K562 treated with DMSO at 1 percent for 4 hours (cell line): ENCODE data around the gene SAC3D1. TPM values are rescaled to one million over a fixed set of nuclear protein-coding genes. Genes with fewer than 3 reads are reported as not detected.

ENCODE experiments used
- total RNA-seq: library from RNA; unstranded; fragments of 300-600 nt; gene quantifications from 2 replicates; pipeline ENCODE4 v1.2.3, GENCODE V29; 2022; ENCODE audit not compliant: insufficient read depth

Gene SAC3D1
- 50.3 and 51.3 TPM in 2 replicates for total RNA-seq

GRCh38 chr11:65040847-65041622 lies at the start of gene SAC3D1:
TSS of gene SAC3D1 (plus strand) at chr11:65041210. CDS start at chr11:65041293, 83 bp downstream.

GRCh38 chr11:64996710-64997380 lies 44.2 kb upstream of the SAC3D1 start, which contains the start of gene BATF2:
TSS of gene BATF2 (minus strand) at chr11:64996971. CDS start at chr11:64996914, 57 bp downstream.

GRCh38 chr11:65013888-65014725 lies 26.9 kb upstream of the SAC3D1 start, which contains the start of gene ARL2:
TSS of gene ARL2 (plus strand) at chr11:65014160. CDS start at chr11:65014208, 48 bp downstream.

GRCh38 chr11:65027213-65028067 lies 13.6 kb upstream of the SAC3D1 start, which contains the start of gene SNX15:
TSS of gene SNX15 (plus strand) at chr11:65027439. CDS start at chr11:65027538, 99 bp downstream.

GRCh38 chr11:65058419-65059054 lies 17.5 kb downstream of the SAC3D1 start, which contains the start of gene NAALADL1:
TSS of gene NAALADL1 (minus strand) at chr11:65058553. CDS start at chr11:65058521, 32 bp downstream.

GRCh38 chr11:65083834-65084597 lies 43.0 kb downstream of the SAC3D1 start, which contains the start of the genes CDCA5 and ZFPL1:
TSS of gene CDCA5 (minus strand) at chr11:65084040. CDS start at chr11:65083978, 62 bp downstream.
TSS of gene ZFPL1 (plus strand) at chr11:65084222. CDS start at chr11:65084699, 477 bp downstream.

Other genes starting within 250 kb of the SAC3D1 start
- 11.2 and 18.1 TPM in 2 replicates for gene MAP4K2, start 238.0 kb upstream of the SAC3D1 start, total RNA-seq
- gene MEN1, start 230.7 kb upstream of the SAC3D1 start, total RNA-seq: 40.1 and 42.7 TPM in 2 replicates
- gene CDC42BPG, start 196.6 kb upstream of the SAC3D1 start, total RNA-seq: 5.1 and 15.3 TPM in 2 replicates
- gene EHD1, start 162.6 kb upstream of the SAC3D1 start, total RNA-seq: 46.2 and 57.9 TPM in 2 replicates
- gene ATG2A, start 124.0 kb upstream of the SAC3D1 start, total RNA-seq: 28.1 and 38.9 TPM in 2 replicates
- 8.5 and 13.9 TPM in 2 replicates for gene PPP2R5B, start 116.5 kb upstream of the SAC3D1 start, total RNA-seq
- not detected in 2 replicates for gene GPHA2, start 105.3 kb upstream of the SAC3D1 start, total RNA-seq
- not detected in 2 replicates for gene MAJIN, start 69.1 kb upstream of the SAC3D1 start, total RNA-seq
- 4.3 and 5.6 TPM in 2 replicates for gene BATF2, start 44.2 kb upstream of the SAC3D1 start, total RNA-seq
- gene ARL2, start 27.1 kb upstream of the SAC3D1 start, total RNA-seq: 166 and 168 TPM in 2 replicates
- 33.8 and 37.5 TPM in 2 replicates for gene SNX15, start 13.8 kb upstream of the SAC3D1 start, total RNA-seq
- 1.1 TPM in 1 of 2 replicates, not detected in the other for gene NAALADL1, start 17.3 kb downstream of the SAC3D1 start, total RNA-seq
- gene CDCA5, start 42.8 kb downstream of the SAC3D1 start, total RNA-seq: 68.8 and 84.7 TPM in 2 replicates
- gene ZFPL1, start 43.0 kb downstream of the SAC3D1 start, total RNA-seq: 61.2 and 79.7 TPM in 2 replicates
- gene VPS51, start 55.0 kb downstream of the SAC3D1 start, total RNA-seq: 153 and 168 TPM in 2 replicates
- gene TM7SF2, start 70.7 kb downstream of the SAC3D1 start, total RNA-seq: 16.1 and 16.4 TPM in 2 replicates
- 16.2 and 21.9 TPM in 2 replicates for gene ZNHIT2, start 76.5 kb downstream of the SAC3D1 start, total RNA-seq
- gene FAU, start 80.9 kb downstream of the SAC3D1 start, total RNA-seq: 1,054 and 1,266 TPM in 2 replicates
- gene MRPL49, start 81.1 kb downstream of the SAC3D1 start, total RNA-seq: 69.2 and 74.8 TPM in 2 replicates
- gene SYVN1, start 93.3 kb downstream of the SAC3D1 start, total RNA-seq: 43.5 and 53.4 TPM in 2 replicates
- gene SPDYC, start 129.0 kb downstream of the SAC3D1 start, total RNA-seq: 13.6 and 14.1 TPM in 2 replicates
- gene CAPN1, start 140.7 kb downstream of the SAC3D1 start, total RNA-seq: 149 and 191 TPM in 2 replicates
- gene POLA2, start 220.8 kb downstream of the SAC3D1 start, total RNA-seq: 14.6 and 18.3 TPM in 2 replicates